HepG2 (cell line): ENCODE data around the gene ADGRG1. TPM values are rescaled to one million over a fixed set of nuclear protein-coding genes. Genes with fewer than 3 reads are reported as not detected.

Experiments
- ADNP ChIP-seq: sonication (generic); formaldehyde crosslinking; IDR thresholded peaks from 2 replicates; pipeline ENCODE4 v1.4.0; 2020; ENCODE audit warnings: missing genetic modification reagents
- GRHL1 ChIP-seq: sonication (generic); formaldehyde crosslinking; conservative IDR thresholded peaks from 2 replicates; pipeline ENCODE4 v1.8.0; 2022; ENCODE audit warnings: missing genetic modification reagents
- KAT2B ChIP-seq: fragments of 150-350 bp; IDR thresholded peaks from 2 replicates; pipeline ENCODE4 v1.6.1; 2014; ENCODE audit warnings: low read depth, low read length, borderline replicate concordance
- NFAT5 ChIP-seq: sonication (generic); formaldehyde crosslinking; IDR thresholded peaks from 2 replicates; pipeline ENCODE4 v1.4.0; 2020; ENCODE audit warnings: missing genetic modification reagents
- NFE2L2 ChIP-seq: fragments of 150-350 bp; IDR thresholded peaks from 2 replicates; pipeline ENCODE4 v1.6.1; 2014; ENCODE audit warnings: low read length
- NFYC ChIP-seq: IDR thresholded peaks from 2 replicates; pipeline ENCODE4 v1.6.1; 2016; ENCODE audit warnings: missing genetic modification reagents, missing compliant biosample characterization
- RBM22 ChIP-seq: fragments of 200-400 bp; formaldehyde crosslinking; optimal IDR thresholded peaks from 2 replicates; pipeline ENCODE3; 2017; ENCODE audit warnings: mild to moderate bottlenecking, low read length, moderate library complexity
- RFX3 ChIP-seq: IDR thresholded peaks from 2 replicates; pipeline ENCODE4 v1.6.1; 2016; ENCODE audit warnings: missing biosample characterization, missing genetic modification reagents
- RXRB ChIP-seq: IDR thresholded peaks from 2 replicates; pipeline ENCODE4 v1.6.1; 2016; ENCODE audit warnings: borderline replicate concordance, missing genetic modification reagents, missing compliant biosample characterization
- SOX13 ChIP-seq, 3 experiments: fragments of 450-650 bp in 1 of 3; sonication (generic) in 1 of 3; formaldehyde crosslinking in 1 of 3; IDR thresholded peaks in 2 of 3; conservative IDR thresholded peaks in 1 of 3; 2 replicates each; pipeline versions ENCODE4 v1.5.0 to v1.6.1; 2016 to 2020; ENCODE audit warnings: antibody characterized with exemption in 1 of 3, mild to moderate bottlenecking in 1 of 3, missing compliant biosample characterization in 1 of 3, missing genetic modification reagents in 1 of 3, moderate library complexity in 1 of 3
- ZFP82 ChIP-seq: sonication (generic); formaldehyde crosslinking; IDR thresholded peaks from 2 replicates; pipeline ENCODE4 v1.5.1; 2020; ENCODE audit warnings: mild to moderate bottlenecking, missing genetic modification reagents, borderline replicate concordance
- ZKSCAN5 ChIP-seq: sonication (generic); formaldehyde crosslinking; IDR thresholded peaks from 2 replicates; pipeline ENCODE4 v1.5.1; 2020; ENCODE audit warnings: mild to moderate bottlenecking, missing genetic modification reagents
- ZNF616 ChIP-seq: sonication (generic); formaldehyde crosslinking; IDR thresholded peaks from 2 replicates; pipeline ENCODE4 v1.5.0; 2020; ENCODE audit warnings: low read depth, mild to moderate bottlenecking, missing genetic modification reagents
- ZNF883 ChIP-seq: sonication (generic); formaldehyde crosslinking; IDR thresholded peaks from 2 replicates; pipeline ENCODE4 v1.5.1; 2020; ENCODE audit warnings: mild to moderate bottlenecking, missing genetic modification reagents; ENCODE audit errors: not compliant biosample characterization
- polyA plus RNA-seq, 8 experiments: library from polyadenylated mRNA; depleted of rRNA in 3 of 8; stranded (reverse) in 7 of 8; unstranded in 1 of 8; fragments of >200 nt; fragmentation: Illumina TruSeq in 4 of 8; extraction: Trizol in 4 of 8; gene quantifications; 2 replicates each; pipeline versions ENCODE4 v1.2.1 to v1.2.3, GENCODE V29; 2011 to 2016; ENCODE audit warnings: low read depth in 4 of 8, missing spikeins in 1 of 8, mixed read lengths in 1 of 8; ENCODE audit not compliant: insufficient read depth in 1 of 8
- total RNA-seq, 5 experiments: library from RNA; depleted of rRNA; stranded (reverse); fragments of >200 nt; fragmentation: Illumina TruSeq; extraction: Trizol; gene quantifications; 2 replicates each; pipeline ENCODE4 v1.2.3, GENCODE V29; 2016; ENCODE audit warnings: low read depth in 1 of 5
- TF ChIP-seq, protein P1 (sequence below): sonication (generic); formaldehyde crosslinking; IDR thresholded peaks from 2 replicates; pipeline ENCODE4 v1.4.0; 2020; ENCODE audit warnings: missing genetic modification reagents
- TF ChIP-seq, protein P2 (sequence below): sonication (generic); formaldehyde crosslinking; IDR thresholded peaks from 2 replicates; pipeline ENCODE4 v1.8.1; 2023; ENCODE audit warnings: mild to moderate bottlenecking, missing genetic modification reagents

ADGRG1 gene
- total and polyA plus RNA-seq, 2 of the 13 experiments (the other 11 are each of a cell fraction or from before 2014, with no cell fraction given) = 2.7 to 5.9 TPM

DNA sequence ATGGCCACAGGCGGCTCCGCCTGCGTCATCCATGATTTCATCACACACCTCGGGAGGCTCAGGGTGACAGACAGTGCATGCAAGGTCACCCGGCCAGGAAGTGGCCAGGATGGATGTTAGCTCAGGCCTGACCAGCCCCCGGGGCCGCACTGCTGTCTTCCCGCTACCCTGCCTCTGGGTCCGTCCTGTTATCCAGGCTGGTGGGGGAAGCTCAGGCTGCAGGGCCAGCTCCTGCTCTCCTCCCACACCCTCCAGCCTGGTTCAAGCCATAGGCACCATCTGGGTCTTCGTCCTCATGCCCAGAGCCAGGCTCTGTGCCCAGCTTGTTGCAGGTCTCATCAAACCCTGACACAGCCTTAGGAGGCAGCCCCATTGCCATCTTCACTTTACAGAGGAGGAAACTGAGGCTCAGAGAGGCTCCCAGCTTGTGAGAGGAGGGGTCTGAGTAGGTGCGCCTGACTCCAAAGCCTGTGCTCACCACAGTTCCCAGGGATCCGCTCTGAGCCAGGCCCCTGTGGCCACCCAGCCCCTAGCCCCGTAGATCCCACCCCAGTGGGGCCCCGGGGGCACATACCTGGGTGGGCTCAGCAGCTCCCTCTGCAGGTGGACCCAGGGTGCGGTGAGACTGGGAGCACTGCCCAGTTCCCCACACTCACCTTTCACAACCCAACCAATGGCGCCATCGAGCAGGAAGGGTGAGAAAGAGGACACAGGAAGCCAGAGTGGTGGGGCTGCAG lies 39.3 kb downstream of the ADGRG1 start (continued):
- TF ChIP-seq ZNF883 (CRISPR knock-in tag) (peak; percentile 62), NFE2L2 (no peak), RBM22 (no peak), NFYC (CRISPR knock-in tag) (no peak), ZKSCAN5 (no peak), RFX3 (CRISPR knock-in tag) (no peak), RXRB (peak; percentile 99), SOX13 (IDR thresholded peaks at IDR 0.05) (peak; percentile 9; the same call in 1 of the 2 replicates), SOX13 (CRISPR knock-in tag; conservative IDR thresholded peaks at IDR 0.05 in 1 of 2, IDR thresholded peaks at IDR 0.05 in 1 of 2) (peak in 1 of 2 experiments; percentile 78; a peak in 2 of 4 replicates), ADNP (CRISPR knock-in tag) (0 out of 2 replicates have a peak, but pooled peaks have one; percentile 10), ZFP82 (CRISPR knock-in tag) (no peak), ZNF616 (CRISPR knock-in tag) (peak; percentile 62), NFAT5 (CRISPR knock-in tag) (no peak), KAT2B (no peak), GRHL1 (CRISPR knock-in tag) (no peak)
- TF ChIP-seq, protein P1, sequence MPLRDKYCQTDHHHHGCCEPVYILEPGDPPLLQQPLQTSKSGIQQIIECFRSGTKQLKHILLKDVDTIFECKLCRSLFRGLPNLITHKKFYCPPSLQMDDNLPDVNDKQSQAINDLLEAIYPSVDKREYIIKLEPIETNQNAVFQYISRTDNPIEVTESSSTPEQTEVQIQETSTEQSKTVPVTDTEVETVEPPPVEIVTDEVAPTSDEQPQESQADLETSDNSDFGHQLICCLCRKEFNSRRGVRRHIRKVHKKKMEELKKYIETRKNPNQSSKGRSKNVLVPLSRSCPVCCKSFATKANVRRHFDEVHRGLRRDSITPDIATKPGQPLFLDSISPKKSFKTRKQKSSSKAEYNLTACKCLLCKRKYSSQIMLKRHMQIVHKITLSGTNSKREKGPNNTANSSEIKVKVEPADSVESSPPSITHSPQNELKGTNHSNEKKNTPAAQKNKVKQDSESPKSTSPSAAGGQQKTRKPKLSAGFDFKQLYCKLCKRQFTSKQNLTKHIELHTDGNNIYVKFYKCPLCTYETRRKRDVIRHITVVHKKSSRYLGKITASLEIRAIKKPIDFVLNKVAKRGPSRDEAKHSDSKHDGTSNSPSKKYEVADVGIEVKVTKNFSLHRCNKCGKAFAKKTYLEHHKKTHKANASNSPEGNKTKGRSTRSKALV = no peak
- TF ChIP-seq, protein P2, sequence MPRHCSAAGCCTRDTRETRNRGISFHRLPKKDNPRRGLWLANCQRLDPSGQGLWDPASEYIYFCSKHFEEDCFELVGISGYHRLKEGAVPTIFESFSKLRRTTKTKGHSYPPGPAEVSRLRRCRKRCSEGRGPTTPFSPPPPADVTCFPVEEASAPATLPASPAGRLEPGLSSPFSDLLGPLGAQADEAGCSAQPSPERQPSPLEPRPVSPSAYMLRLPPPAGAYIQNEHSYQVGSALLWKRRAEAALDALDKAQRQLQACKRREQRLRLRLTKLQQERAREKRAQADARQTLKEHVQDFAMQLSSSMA (CRISPR knock-in tag) = peak; percentile 40; the same call in 1 of the 2 replicates
